ENCODE measurements around the gene TPRX1.
"Not testable (repeated sequence)": the region's sequence is repeated elsewhere in the genome, so short reads cannot be mapped to it uniquely, and the experiment has no call there.

Gene TPRX1

DNA sequence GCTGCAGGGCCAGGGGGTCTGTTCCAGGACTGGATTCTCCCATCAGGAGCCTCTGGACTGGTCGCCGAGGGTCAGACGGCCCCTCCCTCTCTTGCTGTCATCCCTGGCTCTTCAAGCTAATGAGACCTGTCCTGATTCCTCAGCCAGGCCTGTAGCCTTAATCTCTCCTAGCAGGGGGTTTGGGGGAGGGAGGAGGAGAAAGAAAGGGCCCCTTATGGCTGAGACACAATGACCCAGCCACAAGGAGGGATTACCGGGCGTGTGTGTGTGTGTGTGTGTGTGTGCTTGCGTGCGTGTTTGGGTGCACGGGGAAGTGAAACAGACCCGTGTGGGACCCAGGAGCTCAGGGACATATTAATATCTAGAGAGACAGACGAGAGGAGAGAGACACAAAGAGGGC lies 15.5 kb upstream of the TPRX1 start:
- no peaks in the 10 kb centered on the region for H3K36me3 ChIP-seq (ENCODE audit: insufficient read depth, low read length)
- H3K4me3 ChIP-seq (ENCODE audit: low read length) = no peak overlapping the region
- H2AFZ ChIP-seq (ENCODE audit: low read depth, low read length) = no peak overlapping the region
- H3K27me3 ChIP-seq (ENCODE audit: insufficient read depth, low read length) = peaks cover 21% of the 10 kb centered on the region
- no peaks in the 10 kb centered on the region for H3K9me3 ChIP-seq (ENCODE audit: low read length)
- H3K4me1 ChIP-seq (ENCODE audit: insufficient read depth, low read length) = peaks cover 7% of the 10 kb centered on the region

GRCh38 chr19:47818221-47818620 lies 13.9 kb upstream of the TPRX1 start:
- not testable (repeated sequence) for H3K4me1 ChIP-seq (ENCODE audit: insufficient read depth, low read length); H2AFZ ChIP-seq (ENCODE audit: low read depth, low read length); H3K36me3 ChIP-seq (ENCODE audit: insufficient read depth, low read length); H3K9me3 ChIP-seq (ENCODE audit: low read length); H3K4me3 ChIP-seq (ENCODE audit: low read length)
- H3K27me3 ChIP-seq (ENCODE audit: insufficient read depth, low read length) = peaks cover 19% of the 10 kb centered on the region

DNA sequence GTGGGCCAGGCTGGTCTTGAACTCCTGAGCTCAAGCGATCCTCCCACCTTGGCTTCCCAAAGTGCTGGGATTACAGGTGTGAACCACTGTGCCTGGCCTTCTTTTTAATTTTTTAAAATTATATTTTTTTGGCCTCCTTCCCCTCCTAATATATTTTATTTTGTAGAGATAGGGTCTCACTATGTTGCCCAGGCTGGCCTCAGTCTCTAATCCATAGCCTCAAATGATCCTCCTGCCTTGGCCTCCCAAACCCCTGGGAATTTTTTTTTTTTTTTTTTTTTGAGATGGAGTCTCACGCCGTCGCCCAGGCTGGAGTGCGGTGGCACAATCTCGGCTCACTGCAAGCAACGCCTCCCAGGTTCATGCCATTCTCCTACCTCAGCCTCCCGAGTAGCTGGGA lies 11.9 kb upstream of the TPRX1 start:
- H3K9me3 ChIP-seq (ENCODE audit: low read length); H3K36me3 ChIP-seq (ENCODE audit: insufficient read depth, low read length); H2AFZ ChIP-seq (ENCODE audit: low read depth, low read length); H3K4me3 ChIP-seq (ENCODE audit: low read length); H3K4me1 ChIP-seq (ENCODE audit: insufficient read depth, low read length): not testable (repeated sequence)
- H3K27me3 ChIP-seq (ENCODE audit: insufficient read depth, low read length) = peaks cover 13% of the 10 kb centered on the region

- H3K4me1 ChIP-seq (ENCODE audit: insufficient read depth, low read length) = no peaks in the 10 kb centered on the region
- no peaks in the 10 kb centered on the region for H3K27me3 ChIP-seq (ENCODE audit: insufficient read depth, low read length)
Measured at GRCh38 chr19:47813995-47814328, 9.6 kb upstream of the TPRX1 start.

DNA sequence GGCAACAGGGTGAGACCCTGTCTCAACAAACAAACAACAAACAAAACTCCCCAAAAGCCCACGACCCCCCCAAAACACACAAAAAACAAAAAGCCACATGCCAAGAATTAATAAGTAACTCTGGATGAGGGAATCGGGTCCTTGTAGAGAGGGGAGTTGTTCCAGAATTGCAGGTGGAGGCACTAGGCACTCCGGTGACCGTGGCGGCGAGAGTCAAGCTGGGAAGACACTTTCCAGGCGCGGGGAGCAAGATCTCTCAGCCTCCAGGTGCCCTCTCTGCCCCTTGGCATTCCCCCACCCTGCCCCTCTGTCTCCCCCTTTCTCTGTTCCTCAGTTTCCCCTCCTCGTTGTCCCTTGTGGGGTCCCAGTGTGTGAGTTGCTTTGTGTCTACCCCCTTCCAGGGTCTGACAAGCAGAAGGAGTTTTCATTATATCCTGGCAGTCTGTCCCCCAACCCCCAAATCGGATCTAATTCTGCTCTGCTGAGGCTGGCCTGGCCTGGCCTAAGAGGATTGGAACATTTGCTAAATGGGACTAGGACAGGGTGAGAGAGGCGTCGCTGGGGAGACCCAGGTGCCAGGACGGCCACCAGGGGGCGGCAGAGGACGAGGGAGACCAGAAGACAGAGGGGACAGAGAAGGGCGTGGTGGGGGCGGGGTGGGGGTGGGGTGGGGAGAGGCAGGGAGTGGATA lies 9.1 kb upstream of the TPRX1 start:
- H2AFZ ChIP-seq (ENCODE audit: low read depth, low read length) = no peak overlapping the region

More at GRCh38 chr19:47813995-47814328, 9.6 kb upstream of the TPRX1 start:
- Histone ChIP-seq H3K9me3 (ENCODE audit: low read length) (no peaks in the 10 kb centered on the region), H3K36me3 (ENCODE audit: insufficient read depth, low read length) (no peaks in the 10 kb centered on the region), H2AFZ (ENCODE audit: low read depth, low read length) (no peak overlapping the region), H3K4me3 (ENCODE audit: low read length) (no peak overlapping the region)

DNA sequence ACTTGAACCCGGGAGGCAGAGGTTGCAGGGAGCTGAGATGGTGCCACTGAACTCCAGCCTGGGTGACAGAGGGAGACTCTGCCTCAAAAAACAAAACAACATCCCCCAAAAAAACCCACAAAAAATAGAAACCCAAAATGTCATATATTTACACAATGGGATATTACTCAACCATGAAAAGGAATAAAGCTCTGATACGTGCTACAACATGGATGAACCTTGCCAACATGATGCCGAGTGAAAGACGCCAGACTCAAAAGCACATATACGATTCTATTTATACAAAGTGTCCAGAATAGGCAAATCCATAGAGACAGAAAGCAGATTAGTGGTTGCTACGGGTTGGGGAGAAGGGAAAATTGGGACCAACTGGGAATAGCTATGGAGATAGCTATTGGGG lies 2.1 kb upstream of the TPRX1 start:
- no peaks in the 10 kb centered on the region for H3K27me3 ChIP-seq (ENCODE audit: insufficient read depth, low read length)
- no peak overlapping the region for H3K4me3 ChIP-seq (ENCODE audit: low read length)

More for the DNA sequence above, 9.1 kb upstream of the TPRX1 start:
- Histone ChIP-seq H3K9me3 (ENCODE audit: low read length) (no peaks in the 10 kb centered on the region), H3K27me3 (ENCODE audit: insufficient read depth, low read length) (no peaks in the 10 kb centered on the region), H3K36me3 (ENCODE audit: insufficient read depth, low read length) (no peaks in the 10 kb centered on the region), H3K4me3 (ENCODE audit: low read length) (no peak overlapping the region), H3K4me1 (ENCODE audit: insufficient read depth, low read length) (no peaks in the 10 kb centered on the region)

DNA sequence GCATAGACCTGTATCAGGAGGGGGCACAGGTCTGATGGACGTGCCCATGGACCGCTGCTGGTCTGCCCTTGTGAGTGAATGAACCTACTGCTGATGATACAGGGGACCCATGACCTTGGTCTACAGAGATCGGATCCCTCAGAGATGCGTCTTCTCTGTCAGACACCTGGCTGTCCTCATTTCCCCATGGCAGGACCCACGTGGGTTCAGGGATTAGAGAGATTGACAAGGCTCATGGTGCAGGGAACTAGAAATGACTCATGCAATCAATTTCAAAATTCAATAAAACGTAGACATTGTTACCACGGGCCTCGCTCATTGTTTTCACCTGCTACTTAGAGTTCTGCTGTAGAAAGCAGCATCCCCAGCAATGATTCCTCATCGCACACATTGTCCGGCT lies 962 bp upstream of the TPRX1 start:
- no peaks in the 10 kb centered on the region for H3K4me1 ChIP-seq (ENCODE audit: insufficient read depth, low read length)
- no peaks in the 10 kb centered on the region for H3K36me3 ChIP-seq (ENCODE audit: insufficient read depth, low read length)
- H2AFZ ChIP-seq (ENCODE audit: low read depth, low read length) = no peak overlapping the region
- H3K4me3 ChIP-seq (ENCODE audit: low read length) = no peak overlapping the region
- peaks cover 2% of the 10 kb centered on the region for H3K9me3 ChIP-seq (ENCODE audit: low read length)
- no peaks in the 10 kb centered on the region for H3K27me3 ChIP-seq (ENCODE audit: insufficient read depth, low read length)

More for the DNA sequence above, 2.1 kb upstream of the TPRX1 start:
- no peak overlapping the region for H2AFZ ChIP-seq (ENCODE audit: low read depth, low read length)
- no peaks in the 10 kb centered on the region for H3K4me1 ChIP-seq (ENCODE audit: insufficient read depth, low read length)
- no peaks in the 10 kb centered on the region for H3K36me3 ChIP-seq (ENCODE audit: insufficient read depth, low read length)
- peaks cover 2% of the 10 kb centered on the region for H3K9me3 ChIP-seq (ENCODE audit: low read length)

GRCh38 chr19:47803671-47804070 lies 680 bp downstream of the TPRX1 start:
- H3K4me3 ChIP-seq (ENCODE audit: low read length); H2AFZ ChIP-seq (ENCODE audit: low read depth, low read length); H3K27me3 ChIP-seq (ENCODE audit: insufficient read depth, low read length); H3K9me3 ChIP-seq (ENCODE audit: low read length); H3K36me3 ChIP-seq (ENCODE audit: insufficient read depth, low read length); H3K4me1 ChIP-seq (ENCODE audit: insufficient read depth, low read length): not testable (repeated sequence)

- not testable (repeated sequence) for H3K27me3 ChIP-seq (ENCODE audit: insufficient read depth, low read length); H3K4me3 ChIP-seq (ENCODE audit: low read length); H2AFZ ChIP-seq (ENCODE audit: low read depth, low read length); H3K4me1 ChIP-seq (ENCODE audit: insufficient read depth, low read length); H3K9me3 ChIP-seq (ENCODE audit: low read length); H3K36me3 ChIP-seq (ENCODE audit: insufficient read depth, low read length)
Measured at GRCh38 chr19:47803148-47803547, 1.2 kb downstream of the TPRX1 start.

DNA sequence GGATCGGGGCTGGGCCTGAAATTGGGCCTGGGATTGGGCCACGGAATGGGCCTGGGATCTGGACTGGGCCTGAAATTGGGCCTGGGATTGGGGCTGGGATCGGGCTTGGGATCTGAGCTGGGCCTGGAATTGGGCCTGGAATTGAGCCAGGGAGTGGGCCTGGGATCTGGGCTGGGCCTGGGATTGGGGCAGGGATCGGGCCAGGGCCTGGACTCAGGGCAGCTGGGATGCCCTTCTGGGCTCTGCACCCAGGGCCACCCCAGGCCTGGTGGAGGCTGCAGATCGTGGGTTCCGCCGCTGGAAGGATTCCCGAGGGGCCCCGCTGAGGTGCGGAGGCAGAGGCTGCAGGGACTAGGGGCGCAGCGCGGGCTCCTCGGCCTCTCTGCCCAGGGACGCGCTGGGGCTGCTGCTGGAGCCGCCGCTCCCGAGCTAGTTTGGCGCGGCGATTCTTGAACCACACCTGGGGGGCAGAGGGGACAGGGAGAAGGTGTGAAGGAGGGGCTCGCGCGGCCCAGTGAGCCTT lies 1.8 kb downstream of the TPRX1 start:
- Histone ChIP-seq H3K9me3 (ENCODE audit: low read length) (peaks cover 2% of the 10 kb centered on the region), H3K27me3 (ENCODE audit: insufficient read depth, low read length) (peaks cover 3% of the 10 kb centered on the region), H3K36me3 (ENCODE audit: insufficient read depth, low read length) (no peaks in the 10 kb centered on the region), H3K4me1 (ENCODE audit: insufficient read depth, low read length) (no peaks in the 10 kb centered on the region), H3K4me3 (ENCODE audit: low read length) (no peak overlapping the region), H2AFZ (ENCODE audit: low read depth, low read length) (no peak overlapping the region)

DNA sequence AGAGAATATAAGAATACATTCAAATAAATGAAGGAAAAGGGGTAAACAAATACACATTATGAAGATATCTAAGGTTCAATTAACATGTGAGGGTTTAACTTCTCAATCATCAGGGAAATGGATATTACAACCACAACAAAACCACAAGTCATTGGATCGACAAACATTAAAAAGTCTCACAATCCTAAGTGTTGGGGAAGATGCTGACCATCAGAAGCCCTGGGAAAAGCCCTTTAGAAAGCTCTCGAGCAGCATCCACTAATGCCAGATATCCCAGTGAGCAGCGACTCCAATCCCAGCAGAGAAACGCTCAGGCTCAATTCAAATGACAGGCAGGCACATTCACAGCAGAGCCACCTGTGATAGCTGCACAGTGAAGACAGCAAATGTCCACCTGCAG lies 3.1 kb downstream of the TPRX1 start:
- Histone ChIP-seq H3K9me3 (ENCODE audit: low read length) (peaks cover 2% of the 10 kb centered on the region), H2AFZ (ENCODE audit: low read depth, low read length) (no peak overlapping the region), H3K4me1 (ENCODE audit: insufficient read depth, low read length) (no peaks in the 10 kb centered on the region), H3K36me3 (ENCODE audit: insufficient read depth, low read length) (no peaks in the 10 kb centered on the region), H3K4me3 (ENCODE audit: low read length) (no peak overlapping the region), H3K27me3 (ENCODE audit: insufficient read depth, low read length) (peaks cover 4% of the 10 kb centered on the region)

DNA sequence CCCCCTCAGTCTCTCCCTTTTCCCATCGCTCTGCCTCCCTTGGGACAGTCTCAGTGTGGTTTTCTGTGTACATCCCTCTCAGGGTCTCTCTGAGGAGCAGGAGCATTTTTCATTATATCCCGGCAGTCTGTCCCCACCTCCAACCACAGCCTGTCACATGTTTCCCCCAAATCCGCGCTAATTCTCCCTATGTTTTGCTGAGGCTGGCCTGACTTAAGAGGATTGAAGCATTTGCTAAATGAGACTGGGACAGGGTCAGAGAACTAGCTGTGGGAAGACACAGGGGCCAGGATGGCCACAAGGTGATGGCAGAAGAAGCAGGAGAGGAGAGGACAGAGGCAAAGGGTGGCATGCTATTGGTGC lies 5.5 kb downstream of the TPRX1 start:
- Histone ChIP-seq H2AFZ (ENCODE audit: low read depth, low read length) (no peak overlapping the region), H3K4me3 (ENCODE audit: low read length) (no peak overlapping the region), H3K9me3 (ENCODE audit: low read length) (peaks cover 2% of the 10 kb centered on the region), H3K36me3 (ENCODE audit: insufficient read depth, low read length) (no peaks in the 10 kb centered on the region), H3K4me1 (ENCODE audit: insufficient read depth, low read length) (no peaks in the 10 kb centered on the region), H3K27me3 (ENCODE audit: insufficient read depth, low read length) (peaks cover 4% of the 10 kb centered on the region)

DNA sequence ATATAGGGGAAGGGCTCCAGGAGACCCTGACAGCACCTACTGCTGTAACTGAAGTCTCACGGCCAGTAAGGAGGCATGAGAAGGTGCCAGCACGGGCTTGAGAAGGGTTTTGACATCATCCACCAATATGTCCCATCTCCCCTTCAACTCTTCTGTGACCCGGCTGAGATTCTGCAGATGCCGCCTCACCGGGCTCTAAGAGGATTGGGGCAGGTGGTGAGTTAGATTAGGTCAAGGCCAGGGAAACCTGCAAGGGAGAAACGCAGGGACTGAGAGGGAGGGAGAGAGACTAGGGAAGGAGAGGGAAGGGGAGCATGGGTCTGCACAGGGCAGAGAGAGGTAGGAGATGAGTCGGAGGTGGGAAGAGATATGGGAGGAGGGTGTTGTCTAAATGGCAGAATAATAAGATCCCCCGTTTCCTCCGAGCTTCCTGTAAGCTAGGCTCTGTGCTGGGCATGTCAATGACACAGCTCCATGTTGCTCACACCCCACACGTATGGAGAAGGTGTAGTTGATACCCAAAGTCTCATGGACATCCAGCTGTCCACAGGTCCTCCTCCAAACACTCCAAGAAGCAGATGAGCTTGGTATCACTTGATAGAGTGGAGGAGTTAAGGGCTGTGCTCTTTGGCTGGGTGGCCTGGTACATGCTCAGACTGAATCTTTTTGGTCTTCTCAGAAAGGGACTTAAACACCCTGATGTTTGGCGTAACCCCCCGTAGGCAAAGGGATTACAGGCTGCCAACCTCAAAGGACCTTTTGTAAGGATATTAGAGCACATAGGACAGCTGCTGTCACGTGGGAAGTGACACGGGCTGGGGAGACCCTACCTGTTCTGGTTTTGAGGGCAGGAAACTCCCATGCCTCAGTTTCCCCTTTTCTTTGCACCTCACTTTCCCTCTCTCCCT lies 6.1 kb downstream of the TPRX1 start:
- Histone ChIP-seq H3K4me1 (ENCODE audit: insufficient read depth, low read length) (no peaks in the 10 kb centered on the region), H3K9me3 (ENCODE audit: low read length) (peaks cover 2% of the 10 kb centered on the region), H3K4me3 (ENCODE audit: low read length) (no peak overlapping the region), H3K27me3 (ENCODE audit: insufficient read depth, low read length) (peaks cover 4% of the 10 kb centered on the region), H2AFZ (ENCODE audit: low read depth, low read length) (no peak overlapping the region), H3K36me3 (ENCODE audit: insufficient read depth, low read length) (no peaks in the 10 kb centered on the region)

All from neuron (in vitro differentiated cells).